HepG2 (cell line): ENCODE measurements around the gene KDM6B. TPM values are rescaled to one million over a fixed set of nuclear protein-coding genes. Genes with fewer than 3 reads are reported as not detected.

Source experiments
- FOSL2 ChIP-seq: sonication (generic); formaldehyde crosslinking; IDR thresholded peaks from 2 replicates; pipeline ENCODE4 v1.4.0; 2020; ENCODE audit warnings: missing genetic modification reagents
- GABPB1 ChIP-seq: IDR thresholded peaks from 2 replicates; pipeline ENCODE4 v1.6.1; 2016; ENCODE audit warnings: mild to moderate bottlenecking, missing genetic modification reagents, moderate library complexity, missing compliant biosample characterization
- GZF1 ChIP-seq: sonication (generic); formaldehyde crosslinking; IDR thresholded peaks from 2 replicates; pipeline ENCODE4 v1.5.1; 2020; ENCODE audit warnings: mild to moderate bottlenecking, missing genetic modification reagents
- MXI1 ChIP-seq: IDR thresholded peaks from 3 replicates; pipeline ENCODE4 v1.6.1; 2012; ENCODE audit warnings: low read depth, low read length, inconsistent platforms, borderline replicate concordance
- NFYB ChIP-seq: sonication (generic); formaldehyde crosslinking; IDR thresholded peaks from 2 replicates; pipeline ENCODE4 v1.4.0; 2020; ENCODE audit warnings: missing genetic modification reagents
- NFYC ChIP-seq: IDR thresholded peaks from 2 replicates; pipeline ENCODE4 v1.6.1; 2016; ENCODE audit warnings: missing genetic modification reagents, missing compliant biosample characterization
- RBM39 ChIP-seq: fragments of 200-400 bp; formaldehyde crosslinking; IDR thresholded peaks from one replicate; pipeline ENCODE4 v1.6.1; 2018; ENCODE audit warnings: antibody characterized with exemption, mild to moderate bottlenecking, low read depth, low read length; ENCODE audit not compliant: poor library complexity, severe bottlenecking
- RFXAP ChIP-seq: sonication (generic); formaldehyde crosslinking; IDR thresholded peaks from 2 replicates; pipeline ENCODE4 v1.4.0; 2020; ENCODE audit warnings: missing genetic modification reagents, borderline replicate concordance
- SALL1 ChIP-seq: sonication (generic); formaldehyde crosslinking; IDR thresholded peaks from 2 replicates; pipeline ENCODE4 v1.8.0; 2022; ENCODE audit warnings: mild to moderate bottlenecking, missing genetic modification reagents
- SALL2 ChIP-seq: sonication (generic); formaldehyde crosslinking; IDR thresholded peaks from 2 replicates; pipeline ENCODE4 v1.8.1; 2023; ENCODE audit warnings: mild to moderate bottlenecking, missing genetic modification reagents, inconsistent platforms
- TBX2 ChIP-seq: sonication (generic); formaldehyde crosslinking; IDR thresholded peaks from 2 replicates; pipeline ENCODE4 v1.5.0; 2020; ENCODE audit warnings: missing genetic modification reagents, mild to moderate bottlenecking, borderline replicate concordance
- TEAD3 ChIP-seq: optimal IDR thresholded peaks from 2 replicates; pipeline ENCODE3; 2016; ENCODE audit warnings: borderline replicate concordance
- polyA plus RNA-seq, 8 experiments: library from polyadenylated mRNA; depleted of rRNA in 3 of 8; stranded (reverse) in 7 of 8; unstranded in 1 of 8; fragments of >200 nt; fragmentation: Illumina TruSeq in 4 of 8; extraction: Trizol in 4 of 8; gene quantifications; 2 replicates each; pipeline versions ENCODE4 v1.2.1 to v1.2.3, GENCODE V29; 2011 to 2016; ENCODE audit warnings: low read depth in 4 of 8, missing spikeins in 1 of 8, mixed read lengths in 1 of 8; ENCODE audit not compliant: insufficient read depth in 1 of 8
- total RNA-seq, 5 experiments: library from RNA; depleted of rRNA; stranded (reverse); fragments of >200 nt; fragmentation: Illumina TruSeq; extraction: Trizol; gene quantifications; 2 replicates each; pipeline ENCODE4 v1.2.3, GENCODE V29; 2016; ENCODE audit warnings: low read depth in 1 of 5
- TF ChIP-seq, protein P1 (sequence below): sonication (generic); formaldehyde crosslinking; conservative IDR thresholded peaks from 2 replicates; pipeline ENCODE4 v1.4.0; 2020; ENCODE audit warnings: missing genetic modification reagents
- TF ChIP-seq, protein P2 (sequence below): IDR thresholded peaks from 2 replicates; pipeline ENCODE4 v1.6.1; 2012; ENCODE audit warnings: inconsistent platforms
- TF ChIP-seq, protein P3 (sequence below): IDR thresholded peaks from 2 replicates; pipeline ENCODE4 v1.6.1; 2016; ENCODE audit warnings: low read depth, control low read depth
- TF ChIP-seq, protein P4 (sequence below): IDR thresholded peaks from 2 replicates; pipeline ENCODE4 v1.4.0; 2020; ENCODE audit warnings: mild to moderate bottlenecking, missing genetic modification reagents
- TF ChIP-seq, protein P5 (sequence below): sonication (generic); formaldehyde crosslinking; IDR thresholded peaks from 2 replicates; pipeline ENCODE4 v1.4.0; 2020; ENCODE audit warnings: missing genetic modification reagents

The KDM6B gene
- total and polyA plus RNA-seq, 2 of the 13 experiments (the other 11 are each of a cell fraction or from before 2014, with no cell fraction given), result 1.3 to 2.1 TPM

DNA sequence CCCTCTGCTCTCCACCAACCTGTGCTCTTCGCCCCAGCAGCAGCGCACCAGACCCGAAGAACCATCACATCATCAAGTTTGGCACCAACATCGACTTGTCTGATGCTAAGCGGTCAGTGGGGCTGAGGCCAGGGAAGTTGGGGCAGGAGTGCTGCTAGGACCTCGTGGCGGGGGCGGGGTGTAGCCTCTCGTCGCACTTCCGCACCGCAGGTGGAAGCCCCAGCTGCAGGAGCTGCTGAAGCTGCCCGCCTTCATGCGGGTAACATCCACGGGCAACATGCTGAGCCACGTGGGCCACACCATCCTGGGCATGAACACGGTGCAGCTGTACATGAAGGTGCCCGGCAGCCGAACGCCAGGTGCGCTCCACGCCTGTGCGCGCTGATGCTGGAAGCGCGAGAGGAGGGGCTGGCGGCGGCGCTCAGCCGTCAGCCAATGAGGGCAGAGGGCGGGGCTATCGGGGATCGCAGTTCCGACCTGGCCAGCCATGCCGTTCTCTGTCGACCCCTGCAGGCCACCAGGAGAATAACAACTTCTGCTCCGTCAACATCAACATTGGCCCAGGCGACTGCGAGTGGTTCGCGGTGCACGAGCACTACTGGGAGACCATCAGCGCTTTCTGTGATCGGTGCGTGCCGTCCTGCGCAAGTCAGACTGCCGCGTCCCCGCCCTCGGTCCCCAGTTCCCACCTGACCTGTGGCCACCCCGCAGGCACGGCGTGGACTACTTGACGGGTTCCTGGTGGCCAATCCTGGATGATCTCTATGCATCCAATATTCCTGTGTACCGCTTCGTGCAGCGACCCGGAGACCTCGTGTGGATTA lies 17.6 kb downstream of the KDM6B start (continued):
- TF ChIP-seq SALL1 (CRISPR knock-in tag), result peak; percentile 59; the same call in 1 of the 2 replicates
- TF ChIP-seq, protein P1, sequence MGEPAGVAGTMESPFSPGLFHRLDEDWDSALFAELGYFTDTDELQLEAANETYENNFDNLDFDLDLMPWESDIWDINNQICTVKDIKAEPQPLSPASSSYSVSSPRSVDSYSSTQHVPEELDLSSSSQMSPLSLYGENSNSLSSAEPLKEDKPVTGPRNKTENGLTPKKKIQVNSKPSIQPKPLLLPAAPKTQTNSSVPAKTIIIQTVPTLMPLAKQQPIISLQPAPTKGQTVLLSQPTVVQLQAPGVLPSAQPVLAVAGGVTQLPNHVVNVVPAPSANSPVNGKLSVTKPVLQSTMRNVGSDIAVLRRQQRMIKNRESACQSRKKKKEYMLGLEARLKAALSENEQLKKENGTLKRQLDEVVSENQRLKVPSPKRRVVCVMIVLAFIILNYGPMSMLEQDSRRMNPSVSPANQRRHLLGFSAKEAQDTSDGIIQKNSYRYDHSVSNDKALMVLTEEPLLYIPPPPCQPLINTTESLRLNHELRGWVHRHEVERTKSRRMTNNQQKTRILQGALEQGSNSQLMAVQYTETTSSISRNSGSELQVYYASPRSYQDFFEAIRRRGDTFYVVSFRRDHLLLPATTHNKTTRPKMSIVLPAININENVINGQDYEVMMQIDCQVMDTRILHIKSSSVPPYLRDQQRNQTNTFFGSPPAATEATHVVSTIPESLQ (CRISPR knock-in tag), result no peak
- TF ChIP-seq, protein P2, sequence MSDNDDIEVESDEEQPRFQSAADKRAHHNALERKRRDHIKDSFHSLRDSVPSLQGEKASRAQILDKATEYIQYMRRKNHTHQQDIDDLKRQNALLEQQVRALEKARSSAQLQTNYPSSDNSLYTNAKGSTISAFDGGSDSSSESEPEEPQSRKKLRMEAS, result peak; percentile 47; the same call in 1 of the 2 replicates
- TF ChIP-seq RFXAP (CRISPR knock-in tag), result peak; percentile 29; the same call in 1 of the 2 replicates
- TF ChIP-seq, protein P3, sequence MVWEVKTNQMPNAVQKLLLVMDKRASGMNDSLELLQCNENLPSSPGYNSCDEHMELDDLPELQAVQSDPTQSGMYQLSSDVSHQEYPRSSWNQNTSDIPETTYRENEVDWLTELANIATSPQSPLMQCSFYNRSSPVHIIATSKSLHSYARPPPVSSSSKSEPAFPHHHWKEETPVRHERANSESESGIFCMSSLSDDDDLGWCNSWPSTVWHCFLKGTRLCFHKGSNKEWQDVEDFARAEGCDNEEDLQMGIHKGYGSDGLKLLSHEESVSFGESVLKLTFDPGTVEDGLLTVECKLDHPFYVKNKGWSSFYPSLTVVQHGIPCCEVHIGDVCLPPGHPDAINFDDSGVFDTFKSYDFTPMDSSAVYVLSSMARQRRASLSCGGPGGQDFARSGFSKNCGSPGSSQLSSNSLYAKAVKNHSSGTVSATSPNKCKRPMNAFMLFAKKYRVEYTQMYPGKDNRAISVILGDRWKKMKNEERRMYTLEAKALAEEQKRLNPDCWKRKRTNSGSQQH, result 0 out of 2 replicates have a peak, but pooled peaks have one; percentile 15
- TF ChIP-seq RBM39, result peak; percentile 59
- TF ChIP-seq TEAD3, result peak; percentile 26
- TF ChIP-seq GABPB1 (CRISPR knock-in tag), result peak; percentile 66; the same call in 1 of the 2 replicates
- 0 out of 3 replicates have a peak, but pooled peaks have one; percentile 47 for TF ChIP-seq MXI1
- TF ChIP-seq NFYB (CRISPR knock-in tag), result peak; percentile 86
- TF ChIP-seq NFYC, result peak; percentile 81
- peak; percentile 24; the same call in 1 of the 2 replicates for TF ChIP-seq FOSL2 (CRISPR knock-in tag)
- TF ChIP-seq, protein P4, sequence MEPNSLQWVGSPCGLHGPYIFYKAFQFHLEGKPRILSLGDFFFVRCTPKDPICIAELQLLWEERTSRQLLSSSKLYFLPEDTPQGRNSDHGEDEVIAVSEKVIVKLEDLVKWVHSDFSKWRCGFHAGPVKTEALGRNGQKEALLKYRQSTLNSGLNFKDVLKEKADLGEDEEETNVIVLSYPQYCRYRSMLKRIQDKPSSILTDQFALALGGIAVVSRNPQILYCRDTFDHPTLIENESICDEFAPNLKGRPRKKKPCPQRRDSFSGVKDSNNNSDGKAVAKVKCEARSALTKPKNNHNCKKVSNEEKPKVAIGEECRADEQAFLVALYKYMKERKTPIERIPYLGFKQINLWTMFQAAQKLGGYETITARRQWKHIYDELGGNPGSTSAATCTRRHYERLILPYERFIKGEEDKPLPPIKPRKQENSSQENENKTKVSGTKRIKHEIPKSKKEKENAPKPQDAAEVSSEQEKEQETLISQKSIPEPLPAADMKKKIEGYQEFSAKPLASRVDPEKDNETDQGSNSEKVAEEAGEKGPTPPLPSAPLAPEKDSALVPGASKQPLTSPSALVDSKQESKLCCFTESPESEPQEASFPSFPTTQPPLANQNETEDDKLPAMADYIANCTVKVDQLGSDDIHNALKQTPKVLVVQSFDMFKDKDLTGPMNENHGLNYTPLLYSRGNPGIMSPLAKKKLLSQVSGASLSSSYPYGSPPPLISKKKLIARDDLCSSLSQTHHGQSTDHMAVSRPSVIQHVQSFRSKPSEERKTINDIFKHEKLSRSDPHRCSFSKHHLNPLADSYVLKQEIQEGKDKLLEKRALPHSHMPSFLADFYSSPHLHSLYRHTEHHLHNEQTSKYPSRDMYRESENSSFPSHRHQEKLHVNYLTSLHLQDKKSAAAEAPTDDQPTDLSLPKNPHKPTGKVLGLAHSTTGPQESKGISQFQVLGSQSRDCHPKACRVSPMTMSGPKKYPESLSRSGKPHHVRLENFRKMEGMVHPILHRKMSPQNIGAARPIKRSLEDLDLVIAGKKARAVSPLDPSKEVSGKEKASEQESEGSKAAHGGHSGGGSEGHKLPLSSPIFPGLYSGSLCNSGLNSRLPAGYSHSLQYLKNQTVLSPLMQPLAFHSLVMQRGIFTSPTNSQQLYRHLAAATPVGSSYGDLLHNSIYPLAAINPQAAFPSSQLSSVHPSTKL (CRISPR knock-in tag), result peak; percentile 48
- TF ChIP-seq GZF1 (CRISPR knock-in tag), result no peak
- TF ChIP-seq, protein P5, sequence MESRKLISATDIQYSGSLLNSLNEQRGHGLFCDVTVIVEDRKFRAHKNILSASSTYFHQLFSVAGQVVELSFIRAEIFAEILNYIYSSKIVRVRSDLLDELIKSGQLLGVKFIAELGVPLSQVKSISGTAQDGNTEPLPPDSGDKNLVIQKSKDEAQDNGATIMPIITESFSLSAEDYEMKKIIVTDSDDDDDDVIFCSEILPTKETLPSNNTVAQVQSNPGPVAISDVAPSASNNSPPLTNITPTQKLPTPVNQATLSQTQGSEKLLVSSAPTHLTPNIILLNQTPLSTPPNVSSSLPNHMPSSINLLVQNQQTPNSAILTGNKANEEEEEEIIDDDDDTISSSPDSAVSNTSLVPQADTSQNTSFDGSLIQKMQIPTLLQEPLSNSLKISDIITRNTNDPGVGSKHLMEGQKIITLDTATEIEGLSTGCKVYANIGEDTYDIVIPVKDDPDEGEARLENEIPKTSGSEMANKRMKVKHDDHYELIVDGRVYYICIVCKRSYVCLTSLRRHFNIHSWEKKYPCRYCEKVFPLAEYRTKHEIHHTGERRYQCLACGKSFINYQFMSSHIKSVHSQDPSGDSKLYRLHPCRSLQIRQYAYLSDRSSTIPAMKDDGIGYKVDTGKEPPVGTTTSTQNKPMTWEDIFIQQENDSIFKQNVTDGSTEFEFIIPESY (CRISPR knock-in tag), result peak; percentile 98
- TF ChIP-seq SALL2 (CRISPR knock-in tag), result peak; percentile 67
- TF ChIP-seq TBX2 (CRISPR knock-in tag), result peak; percentile 61; the same call in 1 of the 2 replicates
